MM.1S (cell line): ENCODE measurements around the gene MPZL2.

Experiments used
- DNase-seq: peaks from one replicate; pipeline ENCODE4 v3.0.0-alpha.2; 2015
- H2AFZ ChIP-seq: fragments of 300-600 bp; sonication (generic); 2 replicates; pipeline ENCODE4 v1.6.0; 2016; ENCODE audit warnings: antibody characterized with exemption, low read length
- H3F3A ChIP-seq: fragments of 300-600 bp; sonication (generic); 2 replicates; pipeline ENCODE4 v1.6.1; 2016; ENCODE audit warnings: mild to moderate bottlenecking, antibody characterized with exemption, low read length, moderate library complexity, mixed read lengths; ENCODE audit not compliant: insufficient read depth
- H3K27ac ChIP-seq: fragments of 300-600 bp; sonication (generic); 2 replicates; pipeline ENCODE4 v1.5.1; 2016; ENCODE audit warnings: mild to moderate bottlenecking, low read length
- H3K27me3 ChIP-seq: fragments of 300-600 bp; sonication (generic); replicated peaks from 2 replicates; pipeline ENCODE4 v1.6.0; 2016; ENCODE audit warnings: low read length; ENCODE audit not compliant: insufficient read depth
- H3K36me3 ChIP-seq: fragments of 300-600 bp; sonication (generic); replicated peaks from 2 replicates; pipeline ENCODE4 v1.6.1; 2016; ENCODE audit warnings: mild to moderate bottlenecking, low read length, mixed read lengths; ENCODE audit not compliant: insufficient read depth
- H3K4me1 ChIP-seq: fragments of 300-600 bp; sonication (generic); 2 replicates; pipeline ENCODE4 v1.6.1; 2016; ENCODE audit warnings: low read length, mixed read lengths
- H3K4me2 ChIP-seq: fragments of 300-600 bp; sonication (generic); 2 replicates; pipeline ENCODE4 v1.6.0; 2016; ENCODE audit warnings: low read depth, low read length
- H3K4me3 ChIP-seq: fragments of 300-600 bp; sonication (generic); 2 replicates; pipeline ENCODE4 v1.5.1; 2016; ENCODE audit warnings: low read length, mixed read lengths
- H3K79me2 ChIP-seq: fragments of 300-600 bp; sonication (generic); 2 replicates; pipeline ENCODE4 v1.6.1; 2016; ENCODE audit warnings: mixed run types, low read length, mixed read lengths
- H3K9ac ChIP-seq: fragments of 300-600 bp; sonication (generic); 2 replicates; pipeline ENCODE4 v1.6.1; 2016; ENCODE audit warnings: low read length, mixed read lengths
- H3K9me2 ChIP-seq: fragments of 300-600 bp; sonication (generic); replicated peaks from 2 replicates; pipeline ENCODE4 v1.6.1; 2016; ENCODE audit warnings: mild to moderate bottlenecking, low read length, mixed read lengths; ENCODE audit not compliant: insufficient read depth
- H3K9me3 ChIP-seq: fragments of 300-600 bp; sonication (generic); replicated peaks from 2 replicates; pipeline ENCODE4 v1.6.1; 2016; ENCODE audit warnings: mild to moderate bottlenecking, low read length, mixed read lengths; ENCODE audit not compliant: insufficient read depth
- H4K20me1 ChIP-seq: fragments of 300-600 bp; sonication (generic); 2 replicates; pipeline ENCODE4 v1.6.1; 2016; ENCODE audit warnings: mild to moderate bottlenecking, low read length, moderate library complexity, mixed read lengths; ENCODE audit not compliant: insufficient read depth
- EZH2 ChIP-seq: fragments of 300-600 bp; sonication (generic); optimal IDR thresholded peaks from 2 replicates; pipeline ENCODE3; 2017; ENCODE audit warnings: low read depth, mild to moderate bottlenecking, antibody characterized with exemption, low read length, mixed read lengths
- EZH2phosphoT487 ChIP-seq: fragments of 300-600 bp; sonication (generic); IDR thresholded peaks from 2 replicates; pipeline ENCODE4 v1.6.1; 2018; ENCODE audit warnings: antibody characterized with exemption, low read length
- TF ChIP-seq, protein P1 (sequence below): fragments of 300-600 bp; sonication (generic); IDR thresholded peaks from 2 replicates; pipeline ENCODE4 v1.5.1; 2016; ENCODE audit warnings: antibody characterized with exemption, low read length, mixed read lengths

Gene MPZL2

DNA sequence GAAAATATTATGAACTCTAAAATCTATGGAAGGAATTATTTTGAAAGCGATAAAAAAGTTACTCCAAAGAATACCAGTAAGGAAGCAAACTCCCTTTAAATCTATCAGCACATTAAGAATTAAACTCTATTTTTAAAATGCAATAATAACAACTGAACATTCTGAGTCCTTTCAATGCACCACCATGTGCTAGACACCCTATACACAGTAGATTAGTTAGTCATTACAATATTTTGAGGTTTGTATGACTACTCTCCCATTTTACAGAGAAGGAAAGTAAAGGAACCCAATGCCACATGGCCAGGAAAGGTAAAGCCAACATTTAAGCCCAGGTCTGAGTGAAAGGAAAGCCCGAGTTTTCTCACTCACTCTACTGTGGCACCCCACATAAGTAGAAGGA, 57.0 kb downstream of the MPZL2 start:
- no peak for DNase-seq
- Histone ChIP-seq H4K20me1 (no peaks in the 10 kb centered on the region), H3K27me3 (peaks cover 43% of the 10 kb centered on the region), H3K4me3 (no peak overlapping the region), H3K4me1 (peaks cover 6% of the 10 kb centered on the region; the same call in 1 of the 2 replicates), H3K9me3 (no peaks in the 10 kb centered on the region), H3K9me2 (no peaks in the 10 kb centered on the region), H3K36me3 (no peaks in the 10 kb centered on the region), H3F3A (no peaks in the 10 kb centered on the region), H3K9ac (no peak overlapping the region), H3K27ac (no peak overlapping the region), H3K4me2 (no peak overlapping the region), H3K79me2 (no peaks in the 10 kb centered on the region), H2AFZ (no peak overlapping the region)
- no peak for TF ChIP-seq EZH2
- TF ChIP-seq EZH2phosphoT487, result no peak
- TF ChIP-seq, protein P1, sequence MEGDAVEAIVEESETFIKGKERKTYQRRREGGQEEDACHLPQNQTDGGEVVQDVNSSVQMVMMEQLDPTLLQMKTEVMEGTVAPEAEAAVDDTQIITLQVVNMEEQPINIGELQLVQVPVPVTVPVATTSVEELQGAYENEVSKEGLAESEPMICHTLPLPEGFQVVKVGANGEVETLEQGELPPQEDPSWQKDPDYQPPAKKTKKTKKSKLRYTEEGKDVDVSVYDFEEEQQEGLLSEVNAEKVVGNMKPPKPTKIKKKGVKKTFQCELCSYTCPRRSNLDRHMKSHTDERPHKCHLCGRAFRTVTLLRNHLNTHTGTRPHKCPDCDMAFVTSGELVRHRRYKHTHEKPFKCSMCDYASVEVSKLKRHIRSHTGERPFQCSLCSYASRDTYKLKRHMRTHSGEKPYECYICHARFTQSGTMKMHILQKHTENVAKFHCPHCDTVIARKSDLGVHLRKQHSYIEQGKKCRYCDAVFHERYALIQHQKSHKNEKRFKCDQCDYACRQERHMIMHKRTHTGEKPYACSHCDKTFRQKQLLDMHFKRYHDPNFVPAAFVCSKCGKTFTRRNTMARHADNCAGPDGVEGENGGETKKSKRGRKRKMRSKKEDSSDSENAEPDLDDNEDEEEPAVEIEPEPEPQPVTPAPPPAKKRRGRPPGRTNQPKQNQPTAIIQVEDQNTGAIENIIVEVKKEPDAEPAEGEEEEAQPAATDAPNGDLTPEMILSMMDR, result no peak

DNA sequence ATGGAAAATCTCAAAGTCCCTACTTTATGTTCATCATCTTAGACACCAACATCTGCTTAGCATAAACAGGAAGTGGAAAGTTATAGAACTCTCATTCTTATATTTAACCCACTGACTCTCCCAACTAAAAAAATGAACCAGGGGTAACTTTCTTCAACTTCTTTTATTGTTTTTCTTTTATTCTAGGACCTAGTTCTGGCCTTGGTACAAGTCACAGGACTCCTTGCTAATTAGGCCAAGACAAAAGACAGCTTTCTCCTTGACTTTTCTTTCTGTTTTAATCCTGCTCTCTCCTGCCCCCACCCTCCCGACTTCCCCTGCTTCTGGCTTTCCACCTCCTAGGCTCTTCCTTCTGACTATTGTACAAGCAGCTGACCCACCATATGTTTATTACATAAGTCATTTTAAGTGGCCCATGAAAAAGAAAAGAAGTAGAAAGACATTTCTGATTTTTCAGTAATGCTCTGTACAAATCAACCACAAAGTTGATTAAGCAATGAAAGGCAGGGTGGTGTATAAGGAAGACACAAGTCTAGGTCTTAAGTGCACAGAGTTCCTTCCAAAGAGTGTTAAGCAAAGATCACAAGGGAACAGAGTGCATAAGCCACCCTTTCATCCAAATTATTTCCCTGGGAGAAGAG, 57.6 kb downstream of the MPZL2 start:
- DNase-seq, result no peak
- Histone ChIP-seq H3F3A (no peaks in the 10 kb centered on the region), H3K9ac (no peak overlapping the region), H3K9me3 (no peaks in the 10 kb centered on the region), H3K36me3 (no peaks in the 10 kb centered on the region), H3K9me2 (no peaks in the 10 kb centered on the region), H3K4me2 (no peak overlapping the region), H3K27me3 (peaks cover 38% of the 10 kb centered on the region), H3K4me3 (no peak overlapping the region), H2AFZ (no peak overlapping the region), H3K4me1 (peaks cover 6% of the 10 kb centered on the region; the same call in 1 of the 2 replicates), H3K79me2 (no peaks in the 10 kb centered on the region), H4K20me1 (no peaks in the 10 kb centered on the region), H3K27ac (no peak overlapping the region)
- TF ChIP-seq, protein P1, result no peak
- TF ChIP-seq EZH2 (no peak), EZH2phosphoT487 (no peak)

DNA sequence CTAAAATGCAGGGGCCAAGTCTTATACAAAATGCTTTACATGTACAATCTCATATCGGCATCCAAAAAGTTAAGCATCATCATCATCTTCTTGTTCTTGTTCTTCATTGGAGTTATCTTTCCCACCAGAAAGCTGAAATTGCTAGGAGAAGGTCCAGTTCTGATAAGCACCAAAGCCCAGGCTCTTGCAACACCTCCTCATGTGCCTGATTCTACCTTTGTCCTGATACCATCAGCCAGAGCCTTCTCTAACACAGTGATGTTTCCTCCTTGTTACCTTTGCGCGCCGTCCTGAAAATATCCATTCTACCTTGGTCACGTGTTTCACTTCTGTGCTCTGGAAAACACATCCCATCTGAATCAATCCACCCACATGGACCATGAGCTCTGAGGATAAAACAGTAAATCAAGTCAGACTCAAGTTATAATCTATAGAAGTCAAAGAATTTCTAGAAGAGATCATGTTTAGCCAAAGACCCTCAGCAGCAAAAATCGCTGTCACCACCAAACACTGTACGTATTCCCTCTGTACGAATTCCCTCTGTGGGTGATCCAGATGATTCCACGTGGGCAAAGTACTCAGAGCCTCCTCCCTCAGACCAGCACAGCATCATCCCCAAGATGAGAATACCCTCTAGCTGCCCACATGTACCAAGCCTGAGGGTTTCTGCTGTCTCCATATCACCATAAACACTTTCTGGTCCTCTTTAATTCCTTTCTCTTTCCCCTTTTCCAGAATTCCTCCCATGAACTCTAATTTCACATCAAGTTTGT, 58.3 kb downstream of the MPZL2 start:
- Histone ChIP-seq H3K27ac (no peak overlapping the region), H2AFZ (no peak overlapping the region), H4K20me1 (no peaks in the 10 kb centered on the region), H3K27me3 (peaks cover 30% of the 10 kb centered on the region), H3K4me1 (peaks cover 6% of the 10 kb centered on the region; the same call in 1 of the 2 replicates), H3K9me2 (no peaks in the 10 kb centered on the region), H3K9ac (no peak overlapping the region), H3K4me3 (no peak overlapping the region), H3K36me3 (no peaks in the 10 kb centered on the region), H3K9me3 (no peaks in the 10 kb centered on the region), H3K79me2 (no peaks in the 10 kb centered on the region), H3K4me2 (no peak overlapping the region), H3F3A (no peaks in the 10 kb centered on the region)
- TF ChIP-seq, protein P1, result no peak
- TF ChIP-seq EZH2phosphoT487 (no peak), EZH2 (no peak)
- DNase-seq, result no peak
